Left kidney (tissue), 2 donors: Measurements from ENCODE around the gene AKAP14. TPM values are rescaled to one million over a fixed set of nuclear protein-coding genes. Genes with fewer than 3 reads are reported as not detected.
A peak's percentile ranks its signal among the peaks of the same experiment; 100 is the strongest.
"Not testable (repeated sequence)": the region's sequence is repeated elsewhere in the genome, so short reads cannot be mapped to it uniquely, and the experiment has no call there.

Source experiments
- DNase-seq: peaks from one replicate; pipeline ENCODE4 v3.0.0-alpha.2; 2013
- polyA plus RNA-seq: library from polyadenylated mRNA; unstranded; fragments of 120-200 nt; gene quantifications from one replicate; pipeline ENCODE4 v1.2.1, GENCODE V29; 2013; ENCODE audit not compliant: insufficient read length

AKAP14 gene
- polyA plus RNA-seq, 1 donor, result 0.55 TPM

DNA sequence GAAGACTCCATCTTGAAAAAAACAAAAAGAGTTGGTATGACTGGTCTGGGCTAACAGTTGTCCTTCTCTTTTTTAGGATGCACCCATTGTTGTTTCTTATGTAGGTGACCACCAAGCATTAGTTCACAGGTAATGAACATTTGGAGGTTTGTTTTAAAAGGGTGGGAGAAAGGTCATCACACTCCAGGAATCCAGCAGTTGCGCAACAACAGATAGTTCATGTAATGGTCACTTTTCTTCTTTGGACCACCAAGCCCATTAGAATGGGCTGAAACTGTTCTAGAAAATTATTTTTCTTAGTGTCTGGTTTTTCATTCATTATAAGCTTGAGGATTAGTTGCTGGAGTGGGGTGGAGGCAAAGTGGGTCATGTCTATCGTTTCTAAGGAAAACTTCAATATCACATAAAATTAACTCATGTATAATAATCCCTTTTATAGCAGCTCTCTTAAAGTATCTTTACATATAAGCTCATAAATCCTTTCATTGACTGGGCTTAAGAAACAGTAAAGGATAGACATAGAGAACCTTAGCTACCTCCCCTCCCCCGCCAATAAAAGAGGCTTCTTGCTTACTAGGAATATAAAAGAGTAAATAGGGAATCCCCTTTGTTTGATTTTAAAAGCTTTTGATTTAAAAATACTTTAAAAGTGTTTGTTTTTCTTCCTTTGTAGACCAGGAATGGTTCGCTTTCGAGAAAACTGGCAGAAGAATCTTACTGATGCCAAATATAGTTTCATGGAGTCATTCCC lies 24.3 kb downstream of the AKAP14 start:
- DNase-seq, result no peak

DNA sequence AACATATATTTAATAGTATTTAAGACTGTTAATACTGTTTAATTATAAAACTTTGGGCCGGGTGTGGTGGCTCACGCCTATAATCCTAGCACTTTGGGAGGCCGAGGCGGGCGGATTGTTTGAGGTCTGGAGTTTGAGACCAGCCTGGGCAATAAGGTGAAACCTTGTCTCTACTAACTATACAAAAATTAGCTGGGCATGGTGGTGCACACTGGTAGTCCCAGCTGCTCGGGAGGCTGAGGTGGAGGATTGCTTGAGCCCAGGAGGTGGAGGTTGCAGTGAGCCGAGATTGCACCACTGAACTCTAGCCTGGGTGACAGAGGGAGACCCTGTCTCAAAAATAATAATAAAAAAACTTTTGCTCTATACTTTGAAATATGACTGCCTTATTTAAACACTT lies 26.7 kb downstream of the AKAP14 start:
- DNase-seq, result not testable (repeated sequence)

DNA sequence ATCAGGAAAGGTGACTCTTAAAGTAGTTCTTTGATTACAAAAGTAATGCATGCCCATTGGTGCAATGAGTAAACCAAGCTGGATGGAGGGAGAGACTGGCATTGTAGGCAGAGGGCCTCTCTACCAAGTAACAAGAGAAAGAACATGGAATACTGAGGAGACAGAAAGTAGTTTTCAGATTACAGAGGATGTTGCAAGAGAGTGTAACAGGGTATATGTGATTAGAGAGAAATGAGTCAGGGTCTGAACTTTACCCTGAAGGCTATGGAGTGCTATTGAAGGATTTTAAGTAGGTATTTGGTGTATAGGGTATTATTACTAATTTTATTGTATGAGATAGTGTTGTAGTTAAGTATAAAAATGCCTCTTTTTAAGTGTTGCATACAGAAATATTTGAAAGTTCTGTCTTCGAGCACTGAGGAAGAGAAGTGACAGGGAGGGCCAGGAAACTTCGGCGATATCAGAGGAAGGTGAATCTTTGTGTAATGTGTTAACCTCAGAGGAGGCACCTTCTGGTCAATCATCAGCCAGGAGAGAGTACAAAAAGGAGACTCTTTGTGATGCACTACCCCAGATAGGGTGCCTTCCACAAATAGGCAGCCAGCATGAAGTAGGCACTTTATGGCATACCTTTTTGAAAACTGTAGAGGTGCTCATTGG lies 39.7 kb downstream of the AKAP14 start:
- DNase-seq, result no peak

DNA sequence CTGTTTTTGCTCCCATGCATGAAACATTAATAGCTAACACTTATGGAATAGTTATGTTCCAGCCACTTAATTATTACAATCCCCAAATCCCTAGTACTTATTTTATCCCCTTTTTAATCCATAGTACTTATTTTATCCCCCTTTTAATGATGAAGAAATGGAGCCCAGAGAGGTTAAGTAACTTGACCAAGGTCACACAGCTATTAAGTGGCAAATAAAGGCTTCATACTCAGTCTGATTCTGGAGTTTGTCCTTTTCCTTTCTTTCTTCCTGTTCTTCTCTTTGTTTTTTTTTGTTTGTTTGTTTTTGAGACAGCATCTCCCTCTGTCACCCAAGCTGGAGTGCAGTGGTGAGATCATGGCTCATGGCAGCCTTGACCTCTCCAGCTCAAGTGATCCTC lies 45.6 kb downstream of the AKAP14 start:
- no peak for DNase-seq

DNA sequence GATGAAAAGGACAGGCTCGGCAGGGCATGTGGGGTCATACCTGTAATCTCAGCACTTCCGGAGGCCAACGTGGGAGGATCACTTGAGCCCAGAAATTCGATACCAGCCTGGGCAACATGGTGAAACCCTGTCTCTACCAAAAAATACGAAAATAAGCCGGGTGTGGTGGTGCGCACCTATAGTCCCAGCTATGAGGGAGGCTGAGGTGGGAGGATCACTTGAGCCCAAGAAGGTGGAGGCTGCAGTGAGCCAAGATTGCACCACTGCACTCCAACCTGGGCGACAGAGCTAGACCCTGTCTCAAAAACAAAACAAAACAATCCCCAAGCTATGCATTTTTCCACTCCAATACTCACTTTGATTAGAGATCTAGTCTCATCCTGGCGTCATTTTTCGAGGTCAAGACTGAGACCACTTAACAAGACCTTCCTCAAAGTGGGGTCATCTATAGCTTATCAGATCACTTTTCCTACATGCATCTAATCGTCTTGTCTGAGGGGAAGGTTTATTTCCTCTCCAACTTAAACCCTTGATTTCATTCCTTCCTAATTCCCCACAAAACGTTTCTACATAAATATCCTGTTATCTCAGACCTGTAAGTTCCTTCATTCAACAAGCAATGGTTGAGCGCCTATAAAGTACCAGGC lies 46.6 kb downstream of the AKAP14 start:
- no peak for DNase-seq

DNA sequence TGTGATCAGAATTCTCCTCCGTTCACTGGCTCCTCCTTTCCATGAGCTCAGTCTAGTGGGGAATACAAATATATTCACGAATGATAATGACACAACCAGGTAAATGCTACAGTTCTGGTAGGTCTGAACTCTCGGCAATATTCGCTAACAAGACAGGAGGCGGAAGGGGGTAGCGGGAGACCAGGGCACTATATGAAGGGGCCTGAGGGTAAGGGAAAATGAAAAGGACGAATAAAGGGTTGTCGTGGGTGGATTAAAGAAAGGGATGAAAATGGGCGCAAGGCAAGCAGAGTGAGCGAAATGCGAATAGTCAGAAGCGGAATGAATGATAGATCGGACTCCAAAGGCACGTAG lies 47.1 kb downstream of the AKAP14 start:
- peak; percentile 3 for DNase-seq

DNA sequence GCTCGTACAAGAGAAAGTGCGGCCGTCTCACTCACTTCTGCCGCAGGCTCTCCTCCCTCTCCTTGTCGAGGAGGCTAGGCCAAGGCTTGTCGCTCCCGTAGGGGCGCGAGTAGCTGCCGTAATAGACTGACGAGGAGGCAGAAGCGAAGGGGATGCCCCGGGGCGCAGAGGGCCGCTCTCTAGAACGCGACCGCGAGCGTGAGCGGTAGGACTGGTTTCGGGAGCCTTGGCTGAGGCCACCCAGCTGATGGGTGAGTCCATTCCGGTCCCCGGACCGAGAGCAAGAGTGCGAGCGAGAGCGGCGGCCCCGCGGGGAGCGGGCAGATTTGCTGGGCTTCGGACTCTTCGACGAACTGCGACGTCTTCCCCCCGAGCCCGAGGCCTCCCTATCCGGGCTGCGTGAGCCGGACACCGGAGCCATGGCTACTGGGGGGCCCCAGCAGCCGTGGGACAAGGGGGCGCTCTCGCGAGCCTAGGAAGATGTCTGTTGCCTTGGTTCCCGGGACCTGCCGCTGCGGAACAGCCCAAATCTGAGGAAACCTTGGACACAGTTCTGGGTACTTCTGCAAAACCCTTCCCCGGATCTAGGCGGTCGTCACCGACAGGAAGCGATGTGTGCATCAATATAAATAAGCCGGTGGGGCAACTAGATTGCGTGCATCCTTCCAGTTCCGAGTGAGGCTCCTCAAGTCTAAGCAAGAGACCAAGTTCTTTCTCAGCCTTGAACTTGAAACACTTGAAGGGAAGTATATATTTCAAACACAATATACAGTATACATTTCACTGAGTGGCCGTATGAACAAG lies 47.7 kb downstream of the AKAP14 start, which contains the start of gene NKAP:
TSS of gene NKAP (minus strand) at position 567 of the 804 bp plus-strand sequence. CDS start at position 421, 146 bp downstream.
- DNase-seq, result peak; percentile 90

DNA sequence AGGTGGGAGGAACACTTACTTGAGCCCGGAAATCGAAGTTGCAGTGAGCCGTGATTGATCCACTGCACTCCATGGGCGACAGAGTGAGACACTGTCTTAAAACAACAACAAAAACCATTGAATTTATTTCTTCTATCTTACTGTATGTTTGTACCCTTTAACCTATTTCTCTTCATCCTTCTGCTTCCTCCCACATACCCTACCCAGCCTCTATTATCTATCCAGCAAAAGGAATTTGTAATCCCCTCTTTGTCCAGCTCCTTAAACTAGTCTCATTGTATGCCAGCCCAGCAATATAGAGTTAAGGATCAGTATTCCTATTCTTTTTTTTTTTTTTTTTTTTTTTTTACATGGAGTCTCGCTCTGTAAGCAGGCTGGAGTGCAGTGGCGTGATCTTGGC lies 49.8 kb downstream of the AKAP14 start:
- DNase-seq, result no peak

DNA sequence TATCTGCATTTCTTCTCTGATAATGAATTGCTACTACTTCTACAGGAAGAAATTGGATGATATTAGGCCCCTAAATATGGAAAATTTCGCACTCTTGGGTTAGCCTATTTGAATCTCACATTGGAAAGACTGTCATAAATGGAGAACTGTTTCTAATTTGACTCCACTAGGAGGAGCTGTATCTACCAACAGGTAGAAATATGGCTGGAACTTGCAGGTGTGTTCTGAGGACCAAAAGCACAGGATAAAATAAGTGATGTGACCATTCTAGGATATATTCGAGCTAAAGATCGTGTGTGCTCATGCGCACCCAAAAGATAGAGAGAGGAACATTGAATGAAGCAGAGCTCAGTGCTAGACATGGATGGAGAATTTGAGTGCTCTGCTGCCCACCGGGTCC lies 52.7 kb downstream of the AKAP14 start:
- no peak for DNase-seq

DNA sequence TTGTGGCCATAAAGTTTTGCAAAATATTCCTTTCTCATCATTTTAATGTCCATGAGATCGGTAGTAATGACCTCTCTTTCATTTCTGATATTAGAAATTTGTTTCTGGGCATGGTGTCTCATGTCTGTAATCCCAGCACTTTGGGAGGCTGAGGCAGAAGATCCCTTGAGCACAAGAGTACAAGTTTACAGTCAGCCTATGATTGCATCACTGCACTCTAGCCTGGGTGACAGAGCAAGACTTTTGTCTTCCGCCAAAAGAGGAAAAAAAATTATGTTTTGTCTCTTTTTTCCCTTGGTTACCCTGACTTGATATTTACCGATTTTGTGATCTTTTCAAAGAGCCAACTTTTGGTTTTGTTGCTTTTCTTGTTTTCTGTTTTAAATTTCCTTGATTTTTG lies 58.7 kb downstream of the AKAP14 start:
- DNase-seq, result no peak

DNA sequence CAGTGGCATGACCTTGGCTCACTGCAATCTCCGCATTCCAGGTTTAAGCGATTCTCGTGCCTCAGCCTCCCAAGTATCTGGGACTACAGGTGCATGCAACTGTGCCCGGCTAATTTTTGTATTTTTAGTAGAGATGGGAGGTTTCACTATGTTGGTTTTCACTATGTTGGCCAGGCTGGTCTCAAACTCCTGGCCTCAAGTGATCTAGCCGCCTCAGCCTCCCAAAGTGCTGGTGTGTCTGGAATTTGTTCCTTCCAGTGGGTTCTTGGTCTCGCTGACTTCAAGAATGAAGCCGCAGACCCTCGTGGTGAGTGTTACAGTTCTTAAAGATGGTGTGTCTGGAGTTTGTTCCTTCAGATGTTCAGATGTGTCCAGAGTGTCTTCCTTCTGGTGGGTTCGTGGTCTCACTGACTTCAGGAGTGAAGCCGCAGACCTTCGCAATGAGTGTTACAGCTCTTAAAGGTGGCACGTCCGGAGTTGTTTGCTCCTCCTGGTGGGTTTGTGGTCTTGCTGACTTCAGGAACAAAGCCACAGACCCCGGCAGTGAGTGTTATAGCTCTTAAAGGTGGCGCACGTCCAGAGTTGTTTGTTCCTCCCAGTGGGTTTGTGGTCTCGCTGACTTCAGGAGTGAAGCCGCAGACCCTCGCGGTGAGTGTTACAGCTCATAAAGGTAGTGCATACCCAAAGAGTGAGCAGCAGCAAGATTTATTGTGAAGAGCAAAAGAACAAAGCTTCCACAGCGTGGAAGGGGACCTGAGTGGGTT lies 60.3 kb downstream of the AKAP14 start:
- not testable (repeated sequence) for DNase-seq

DNA sequence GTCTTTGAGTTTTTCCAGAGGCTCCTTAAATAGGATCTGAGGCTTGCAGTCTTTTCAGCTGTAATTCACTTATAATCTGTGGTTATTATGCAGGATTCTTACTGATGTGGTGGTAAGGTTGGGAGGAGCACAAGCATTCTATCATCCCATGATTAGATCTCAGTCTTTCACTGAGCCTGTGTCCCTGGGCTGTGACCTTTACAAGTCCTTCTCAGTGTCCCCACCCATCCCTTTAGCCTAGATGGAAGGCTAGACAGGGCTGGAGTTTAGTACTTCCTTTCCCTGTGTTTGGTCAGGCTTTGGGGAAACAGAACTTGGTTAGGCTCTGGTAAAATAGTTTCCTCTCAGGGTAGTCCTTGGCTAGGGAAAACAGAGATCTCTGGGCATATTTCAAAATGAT lies 64.9 kb downstream of the AKAP14 start:
- no peak for DNase-seq

DNA sequence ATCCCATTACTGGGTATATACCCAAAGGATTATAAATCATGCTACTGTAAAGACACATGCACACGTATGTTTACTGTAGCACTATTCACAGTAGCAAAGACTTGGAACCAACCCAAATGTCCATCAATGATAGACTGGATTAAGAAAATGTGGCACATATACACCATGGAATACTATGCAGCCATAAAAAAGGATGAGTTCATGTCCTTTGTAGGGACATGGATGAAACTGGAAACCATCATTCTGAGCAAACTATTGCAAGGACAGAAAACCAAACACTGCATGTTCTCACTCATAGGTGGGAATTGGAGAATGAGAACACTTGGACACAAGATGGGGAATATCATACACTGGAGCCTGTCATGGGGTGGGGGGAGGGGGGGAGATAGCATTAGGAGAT lies 71.1 kb downstream of the AKAP14 start:
- DNase-seq, result not testable (repeated sequence)

Other genes starting within 250 kb of the AKAP14 start
- 81.2 TPM for gene SEPTIN6, start 202.7 kb upstream of the AKAP14 start, polyA plus RNA-seq
- gene SOWAHD, start 137.3 kb upstream of the AKAP14 start, polyA plus RNA-seq, result 0.38 TPM
- gene RPL39, start 104.3 kb upstream of the AKAP14 start, polyA plus RNA-seq, result 2,143 TPM
- 41.7 TPM for gene UPF3B, start 42.9 kb upstream of the AKAP14 start, polyA plus RNA-seq
- 10.9 TPM for gene RNF113A, start 24.2 kb upstream of the AKAP14 start, polyA plus RNA-seq
- gene NDUFA1, start 24.1 kb upstream of the AKAP14 start, polyA plus RNA-seq, result 127 TPM
- 17.0 TPM for gene NKAP, start 47.9 kb downstream of the AKAP14 start, polyA plus RNA-seq
- gene RHOXF2B, start 181.8 kb downstream of the AKAP14 start, polyA plus RNA-seq, result not detected
- 3.0 TPM for gene RHOXF1, start 220.0 kb downstream of the AKAP14 start, polyA plus RNA-seq